ENCODE data around the gene CREB5.
"Not testable (repeated sequence)": the region's sequence is repeated elsewhere in the genome, so short reads cannot be mapped to it uniquely, and the experiment has no call there.

Gene CREB5

GRCh38 chr7:28793381-28794085, 381.2 kb downstream of the CREB5 start:
- no peak for FAIRE-seq

GRCh38 chr7:28798274-28798673, 386.0 kb downstream of the CREB5 start:
- no peak for FAIRE-seq

DNA sequence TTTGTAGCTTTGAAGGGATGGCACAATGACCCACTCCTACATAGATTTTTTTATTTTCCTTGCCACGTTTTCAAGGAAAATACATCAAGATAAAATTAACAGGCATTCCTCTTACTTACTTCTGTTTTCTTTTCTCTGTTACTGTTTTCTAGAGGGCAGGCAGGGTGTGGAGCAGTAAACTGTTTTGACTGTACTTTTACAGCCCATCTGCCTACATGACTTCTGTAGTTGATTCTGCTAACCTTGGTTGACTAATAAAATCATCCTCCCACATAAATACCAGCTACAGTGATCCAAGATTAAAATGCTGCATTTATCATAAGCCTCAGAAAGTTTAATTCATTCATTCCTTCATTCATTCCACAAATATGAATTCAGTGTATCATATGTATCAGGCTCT, 387.3 kb downstream of the CREB5 start:
- no peak for FAIRE-seq

DNA sequence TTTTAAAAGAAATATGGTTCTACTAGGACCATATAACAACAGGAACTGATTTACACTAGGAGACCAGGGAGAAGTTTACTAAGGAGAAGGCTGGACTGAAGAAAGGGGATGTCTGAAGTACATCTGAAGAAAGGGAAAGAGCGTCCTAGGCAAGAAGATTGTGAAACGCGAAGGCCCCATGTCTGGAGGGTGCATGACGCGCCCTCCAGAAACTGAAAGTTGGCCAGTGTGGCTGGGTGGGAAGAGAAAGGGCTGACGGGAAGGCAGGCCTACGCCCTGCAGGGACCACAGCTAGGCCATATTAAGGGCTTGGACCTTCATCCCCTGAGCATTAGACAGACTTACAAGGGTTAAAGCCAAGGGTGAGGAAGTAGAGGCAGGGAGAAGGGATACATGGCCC, 387.8 kb downstream of the CREB5 start:
- FAIRE-seq: no peak

GRCh38 chr7:28802450-28802849, 390.1 kb downstream of the CREB5 start:
- FAIRE-seq: no peak

DNA sequence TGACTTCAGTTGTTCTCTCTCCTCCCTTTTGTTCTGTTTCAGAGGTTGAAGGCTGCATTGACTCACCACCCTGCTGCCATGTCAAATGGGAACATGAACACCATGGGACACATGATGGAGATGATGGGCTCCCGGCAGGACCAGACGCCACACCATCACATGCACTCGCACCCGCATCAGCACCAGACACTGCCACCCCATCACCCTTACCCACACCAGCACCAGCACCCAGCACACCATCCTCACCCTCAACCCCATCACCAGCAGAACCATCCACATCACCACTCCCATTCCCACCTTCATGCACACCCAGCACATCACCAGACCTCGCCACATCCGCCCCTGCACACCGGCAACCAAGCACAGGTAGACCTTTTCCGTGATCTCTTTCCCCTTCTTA, 391.8 kb downstream of the CREB5 start:
- FAIRE-seq: no peak

DNA sequence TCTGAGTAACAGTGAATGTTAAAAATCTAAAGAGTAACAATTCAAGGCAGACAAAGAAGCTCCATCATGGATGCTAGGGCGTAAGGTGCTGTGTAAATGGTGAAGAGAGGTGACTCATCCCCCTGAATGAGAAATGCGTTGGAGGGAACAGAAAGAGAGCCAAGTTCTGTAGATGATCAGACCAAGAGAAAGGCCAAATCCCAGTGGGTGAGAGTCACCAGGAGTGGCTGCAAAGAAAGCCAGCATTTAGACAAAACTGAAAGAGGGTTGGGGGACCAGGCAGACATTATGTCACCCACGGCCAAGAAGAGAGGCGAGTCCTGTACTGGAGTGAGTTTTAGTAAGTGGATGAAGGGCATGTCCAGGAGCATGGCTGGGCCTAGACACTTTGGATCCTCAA, 392.7 kb downstream of the CREB5 start:
- FAIRE-seq: no peak

DNA sequence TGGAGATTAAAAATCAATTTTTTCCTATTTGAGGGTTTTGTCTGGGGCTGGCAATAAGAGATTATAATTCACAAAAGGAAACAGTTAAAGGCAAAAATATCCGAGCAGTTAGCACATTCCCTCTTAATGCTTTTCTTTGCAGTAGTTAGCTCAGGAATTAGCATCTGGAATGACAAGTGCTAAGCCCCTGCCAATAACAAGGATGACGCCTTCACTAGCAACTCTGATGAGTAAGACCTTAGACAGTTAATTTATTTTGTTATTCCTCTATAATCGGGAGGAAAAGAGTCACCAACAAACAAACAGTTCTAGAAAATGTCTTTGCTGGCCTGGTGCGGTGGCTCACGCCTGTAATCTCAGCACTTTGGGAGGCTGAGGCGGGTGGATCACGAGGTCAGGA, 394.5 kb downstream of the CREB5 start:
- no peak for FAIRE-seq

DNA sequence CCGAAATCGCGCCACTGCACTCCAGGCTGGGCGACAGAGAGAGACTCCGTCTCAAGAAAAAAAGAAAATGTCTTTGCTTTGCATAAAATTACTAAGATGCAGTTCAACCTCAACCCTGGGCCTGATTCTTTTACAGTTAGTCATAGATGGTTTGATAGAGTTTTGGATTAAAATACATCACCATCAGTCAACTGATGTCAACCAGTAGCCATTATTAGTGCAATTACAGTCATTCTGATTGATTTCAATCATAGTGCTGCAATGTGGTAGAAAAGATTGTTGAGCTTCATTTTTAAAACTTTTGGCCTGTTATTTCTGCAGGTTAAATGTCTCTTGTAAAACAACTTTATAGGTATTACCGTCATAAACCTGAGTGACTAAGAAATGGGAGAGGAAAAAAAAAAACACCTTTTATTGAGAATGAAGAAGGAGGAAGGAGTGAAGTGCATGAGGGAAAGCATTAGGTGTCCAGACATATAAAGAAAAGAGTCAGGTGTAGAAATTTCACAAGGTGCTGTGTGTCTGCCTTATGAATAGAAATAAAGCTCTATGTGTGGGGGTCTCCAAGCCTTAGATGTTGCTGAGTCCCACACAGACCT, 395.2 kb downstream of the CREB5 start:
- FAIRE-seq: no peak

DNA sequence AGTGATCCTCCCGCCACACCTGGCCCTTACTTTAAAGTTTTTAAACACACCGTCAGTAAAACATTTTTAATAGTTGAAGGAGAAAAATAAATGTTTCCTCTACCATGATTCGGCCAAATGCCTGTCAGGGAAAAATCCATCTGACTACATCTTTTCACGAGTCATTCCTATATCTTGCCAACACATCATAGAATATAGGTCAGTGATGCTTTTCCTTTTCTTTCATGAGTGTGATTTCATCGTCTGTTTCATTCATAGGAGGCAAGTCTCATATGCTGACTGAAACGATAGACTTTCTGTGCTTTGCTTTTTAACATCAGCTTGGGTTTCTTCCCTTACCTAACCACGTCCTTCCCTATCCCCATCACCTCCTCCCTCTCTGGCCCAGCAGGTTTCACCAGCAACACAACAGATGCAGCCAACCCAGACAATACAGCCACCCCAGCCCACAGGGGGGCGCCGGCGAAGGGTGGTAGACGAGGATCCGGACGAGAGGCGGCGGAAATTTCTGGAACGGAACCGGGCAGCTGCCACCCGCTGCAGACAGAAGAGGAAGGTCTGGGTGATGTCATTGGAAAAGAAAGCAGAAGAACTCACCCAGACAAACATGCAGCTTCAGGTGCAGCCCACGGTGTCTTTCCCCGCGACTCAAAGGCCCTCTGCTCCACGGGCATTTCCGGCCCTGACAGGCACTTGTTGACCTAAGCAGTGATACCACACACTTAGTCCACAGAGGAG, 396.6 kb downstream of the CREB5 start:
- no peak for FAIRE-seq

- no peak for FAIRE-seq
Measured at GRCh38 chr7:28811008-28811407, 398.7 kb downstream of the CREB5 start.

DNA sequence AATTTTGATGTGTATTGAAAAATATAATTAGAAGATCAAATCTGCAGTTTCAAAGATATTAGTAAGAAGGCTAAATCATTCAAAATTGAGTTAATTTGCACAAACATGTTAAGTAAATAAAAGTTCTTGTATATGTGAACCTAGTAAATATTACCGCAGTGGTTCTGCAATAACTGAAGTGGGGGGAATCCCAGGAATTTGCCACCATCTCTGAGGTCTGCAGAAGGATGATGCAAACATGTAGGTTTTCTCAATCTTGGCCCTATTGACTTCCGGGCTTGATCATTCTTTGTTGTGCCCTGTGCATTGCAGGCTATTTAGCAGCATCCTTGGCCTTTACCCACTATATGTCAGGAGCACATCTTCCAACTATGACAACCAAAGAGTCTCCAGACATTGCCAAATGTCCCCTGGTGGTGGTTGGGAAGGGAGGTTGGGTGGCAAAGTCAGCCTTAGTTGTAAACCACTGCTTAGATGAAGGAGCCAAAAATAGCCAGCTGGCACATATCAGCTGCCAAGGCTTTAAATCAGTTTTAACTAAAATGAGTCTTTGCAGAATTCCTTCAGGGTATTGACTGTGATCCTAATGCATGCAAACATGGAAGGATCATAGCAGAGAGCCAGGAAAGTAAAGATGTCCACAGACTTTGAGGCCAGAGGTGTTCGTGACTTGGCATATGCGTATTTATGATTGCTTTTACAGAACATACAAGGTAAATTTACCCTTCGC, 399.5 kb downstream of the CREB5 start:
- FAIRE-seq: no peak

GRCh38 chr7:28812616-28813015, 400.3 kb downstream of the CREB5 start:
- FAIRE-seq: peak; percentile 9

- peak; percentile 47 for FAIRE-seq
Measured at GRCh38 chr7:28813243-28813962, 401.1 kb downstream of the CREB5 start.

- FAIRE-seq: no peak
Measured at GRCh38 chr7:28815369-28815927, 403.1 kb downstream of the CREB5 start.

GRCh38 chr7:28815928-28816373, 403.6 kb downstream of the CREB5 start:
- no peak for FAIRE-seq

DNA sequence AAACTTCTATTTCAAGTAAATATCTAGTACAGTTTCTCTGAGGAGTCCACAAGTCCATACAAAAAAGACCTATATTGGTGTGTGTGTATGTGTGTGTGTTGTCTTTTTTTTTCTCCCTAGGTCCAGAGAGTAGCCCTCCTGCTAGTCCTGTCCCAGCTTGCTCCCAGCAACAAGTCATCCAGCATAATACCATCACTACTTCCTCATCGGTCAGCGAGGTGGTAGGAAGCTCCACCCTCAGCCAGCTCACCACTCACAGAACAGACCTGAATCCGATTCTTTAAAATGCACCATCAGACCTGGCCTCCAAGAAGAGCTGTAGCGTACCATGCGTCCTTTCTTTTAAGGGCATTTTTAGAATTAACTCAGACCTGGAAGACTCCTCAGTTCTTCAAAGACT, 406.7 kb downstream of the CREB5 start:
- FAIRE-seq: no peak

- no peak for FAIRE-seq
Measured at GRCh38 chr7:28823582-28823981, 411.3 kb downstream of the CREB5 start.

DNA sequence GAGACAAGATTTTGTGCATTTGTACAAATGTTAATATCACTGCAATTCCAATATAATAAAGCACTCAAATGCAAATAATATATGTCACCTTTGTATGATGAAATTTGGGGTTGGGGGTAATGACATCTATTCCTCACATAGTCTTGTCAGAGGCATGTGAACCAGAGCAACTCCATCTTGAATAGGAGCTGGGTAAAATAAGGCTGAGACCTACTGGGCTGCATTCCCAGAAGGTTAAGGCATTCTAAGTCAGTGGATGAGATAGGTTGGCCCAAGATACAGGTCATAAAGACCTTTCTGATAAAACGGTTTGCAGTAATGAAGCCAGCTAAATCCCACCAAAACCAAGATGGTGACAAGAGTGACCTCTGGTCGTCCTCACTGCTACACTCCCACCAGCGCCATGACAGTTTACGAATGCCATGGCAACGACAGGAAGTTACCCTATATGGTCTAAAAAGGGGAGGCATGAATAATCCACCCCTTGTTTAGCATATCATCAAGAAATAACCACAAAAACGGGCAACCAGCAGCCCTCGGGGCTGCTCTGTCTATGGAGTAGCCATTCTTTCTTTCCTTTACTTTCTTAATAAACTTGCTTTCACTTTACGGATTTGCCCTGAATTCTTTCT, 413.6 kb downstream of the CREB5 start:
- FAIRE-seq: not testable (repeated sequence)

DNA sequence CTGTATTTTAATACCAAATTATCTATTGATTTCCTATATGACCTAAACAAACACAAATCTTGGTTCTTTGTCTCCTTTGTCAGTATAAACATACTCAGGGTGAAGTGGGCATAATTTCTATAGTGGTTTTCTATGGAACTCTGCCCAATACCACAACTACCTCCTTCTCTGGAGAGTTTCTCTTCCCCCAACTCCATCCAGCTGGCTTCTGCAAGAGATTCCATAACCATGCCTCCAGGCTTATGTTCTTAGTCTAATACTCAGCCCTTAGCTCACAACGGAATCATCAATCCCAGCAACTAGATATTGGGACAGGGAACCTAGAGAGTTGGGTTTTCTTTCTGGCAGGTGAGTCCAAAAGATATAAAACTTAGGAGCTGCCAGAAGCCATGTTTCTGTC, 418.5 kb downstream of the CREB5 start:
- no peak for FAIRE-seq

GRCh38 chr7:28832669-28833068, 420.4 kb downstream of the CREB5 start:
- FAIRE-seq: no peak

DNA sequence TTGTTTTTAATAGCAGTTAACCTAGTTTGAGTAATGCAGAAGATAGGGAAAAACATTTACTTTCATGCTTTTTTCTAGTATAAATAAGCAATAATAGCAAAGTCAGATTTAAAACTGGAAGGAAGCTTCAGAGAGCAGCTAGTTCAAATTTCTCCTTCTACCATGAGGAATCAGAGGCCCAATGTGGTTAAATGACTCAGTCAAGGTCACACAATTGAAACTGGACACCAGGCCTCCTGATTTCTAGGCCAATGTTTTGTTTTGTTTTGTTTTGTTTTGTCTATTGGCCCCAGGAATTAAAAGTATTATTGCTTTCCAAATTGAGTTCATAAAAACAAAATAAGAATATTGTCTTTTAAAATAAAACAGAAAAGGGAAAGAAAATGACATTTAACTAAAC, 423.5 kb downstream of the CREB5 start:
- FAIRE-seq: peak; percentile 27

Data from islet of Langerhans (tissue), 1 donor.